ENCODE measurements around the gene ANAPC4. TPM values are rescaled to one million over a fixed set of nuclear protein-coding genes. Genes with fewer than 3 reads are reported as not detected.

ANAPC4 gene
- total and polyA plus RNA-seq, 2 donors (not counting 1 experiment from before 2014, with no cell fraction given): 15.9 to 27.1 TPM

GRCh38 chr4:25383647-25384046 is 6.6 kb downstream of the ANAPC4 start:
- peaks cover 4% of the 10 kb centered on the region for H3K36me3 ChIP-seq (ENCODE audit: control insufficient read depth, insufficient read depth, low read length)
- H3K4me2 ChIP-seq (ENCODE audit: extremely low read depth, insufficient read depth, low read length): no peak overlapping the region
- DNase-seq (ENCODE audit: low read depth in 2 of 2): no peak
- H3K4me3 ChIP-seq (replicated peaks in 1 of 4; ENCODE audit: control extremely low read depth in 1 of 4, insufficient read depth in 1 of 4, low read depth in 3 of 4, low read length in 4 of 4): no peak overlapping the region
- no peaks in the 10 kb centered on the region for H3K27me3 ChIP-seq (ENCODE audit: control insufficient read depth, insufficient read depth, low read length)
- TF ChIP-seq EZH2 (IDR thresholded peaks at IDR 0.05; ENCODE audit: low read length, missing control alignments): no peak
- TF ChIP-seq, protein P1, sequence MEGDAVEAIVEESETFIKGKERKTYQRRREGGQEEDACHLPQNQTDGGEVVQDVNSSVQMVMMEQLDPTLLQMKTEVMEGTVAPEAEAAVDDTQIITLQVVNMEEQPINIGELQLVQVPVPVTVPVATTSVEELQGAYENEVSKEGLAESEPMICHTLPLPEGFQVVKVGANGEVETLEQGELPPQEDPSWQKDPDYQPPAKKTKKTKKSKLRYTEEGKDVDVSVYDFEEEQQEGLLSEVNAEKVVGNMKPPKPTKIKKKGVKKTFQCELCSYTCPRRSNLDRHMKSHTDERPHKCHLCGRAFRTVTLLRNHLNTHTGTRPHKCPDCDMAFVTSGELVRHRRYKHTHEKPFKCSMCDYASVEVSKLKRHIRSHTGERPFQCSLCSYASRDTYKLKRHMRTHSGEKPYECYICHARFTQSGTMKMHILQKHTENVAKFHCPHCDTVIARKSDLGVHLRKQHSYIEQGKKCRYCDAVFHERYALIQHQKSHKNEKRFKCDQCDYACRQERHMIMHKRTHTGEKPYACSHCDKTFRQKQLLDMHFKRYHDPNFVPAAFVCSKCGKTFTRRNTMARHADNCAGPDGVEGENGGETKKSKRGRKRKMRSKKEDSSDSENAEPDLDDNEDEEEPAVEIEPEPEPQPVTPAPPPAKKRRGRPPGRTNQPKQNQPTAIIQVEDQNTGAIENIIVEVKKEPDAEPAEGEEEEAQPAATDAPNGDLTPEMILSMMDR (conservative IDR thresholded peaks at IDR 0.05 in 1 of 2, IDR thresholded peaks at IDR 0.05 in 1 of 2; ENCODE audit: low read depth in 1 of 2, low read length in 2 of 2): no peak
- H4K20me1 ChIP-seq (ENCODE audit: control insufficient read depth, extremely low read depth, insufficient read depth, low read length): no peaks in the 10 kb centered on the region
- H3K79me2 ChIP-seq (ENCODE audit: control insufficient read depth, insufficient read depth, low read length): peaks cover 11% of the 10 kb centered on the region
- H3K4me1 ChIP-seq (ENCODE audit: control insufficient read depth, extremely low read depth, insufficient read depth, low read length): no peaks in the 10 kb centered on the region
- no peak overlapping the region for H3K9ac ChIP-seq (ENCODE audit: insufficient read depth, low read length)
- H2AFZ ChIP-seq (ENCODE audit: low read length): no peak overlapping the region
- no peaks in the 10 kb centered on the region for H3K9me3 ChIP-seq (ENCODE audit: control insufficient read depth, insufficient read depth, low read depth, low read length)
- H3K27ac ChIP-seq (ENCODE audit: insufficient read depth, low read length): no peak overlapping the region

- Histone ChIP-seq H2AFZ (ENCODE audit: low read length) (no peak overlapping the region), H3K79me2 (ENCODE audit: control insufficient read depth, insufficient read depth, low read length) (no peaks in the 10 kb centered on the region), H3K36me3 (ENCODE audit: control insufficient read depth, insufficient read depth, low read length) (no peaks in the 10 kb centered on the region), H3K4me3 (replicated peaks in 1 of 4; ENCODE audit: control extremely low read depth in 1 of 4, insufficient read depth in 1 of 4, low read depth in 3 of 4, low read length in 4 of 4) (no peak overlapping the region), H3K4me2 (ENCODE audit: extremely low read depth, insufficient read depth, low read length) (no peak overlapping the region), H4K20me1 (ENCODE audit: control insufficient read depth, extremely low read depth, insufficient read depth, low read length) (no peaks in the 10 kb centered on the region), H3K9me3 (ENCODE audit: control insufficient read depth, insufficient read depth, low read depth, low read length) (no peaks in the 10 kb centered on the region), H3K4me1 (ENCODE audit: control insufficient read depth, extremely low read depth, insufficient read depth, low read length) (no peaks in the 10 kb centered on the region), H3K27ac (ENCODE audit: insufficient read depth, low read length) (no peak overlapping the region), H3K27me3 (ENCODE audit: control insufficient read depth, insufficient read depth, low read length) (no peaks in the 10 kb centered on the region), H3K9ac (ENCODE audit: insufficient read depth, low read length) (no peak overlapping the region)
- TF ChIP-seq, protein P1 (conservative IDR thresholded peaks at IDR 0.05 in 1 of 2, IDR thresholded peaks at IDR 0.05 in 1 of 2; ENCODE audit: low read depth in 1 of 2, low read length in 2 of 2): no peak
- no peak for TF ChIP-seq EZH2 (IDR thresholded peaks at IDR 0.05; ENCODE audit: low read length, missing control alignments)
- no peak for DNase-seq (ENCODE audit: low read depth in 2 of 2)
These were observed 9.9 kb downstream of the ANAPC4 start for GRCh38 chr4:25386926-25387325.

DNA sequence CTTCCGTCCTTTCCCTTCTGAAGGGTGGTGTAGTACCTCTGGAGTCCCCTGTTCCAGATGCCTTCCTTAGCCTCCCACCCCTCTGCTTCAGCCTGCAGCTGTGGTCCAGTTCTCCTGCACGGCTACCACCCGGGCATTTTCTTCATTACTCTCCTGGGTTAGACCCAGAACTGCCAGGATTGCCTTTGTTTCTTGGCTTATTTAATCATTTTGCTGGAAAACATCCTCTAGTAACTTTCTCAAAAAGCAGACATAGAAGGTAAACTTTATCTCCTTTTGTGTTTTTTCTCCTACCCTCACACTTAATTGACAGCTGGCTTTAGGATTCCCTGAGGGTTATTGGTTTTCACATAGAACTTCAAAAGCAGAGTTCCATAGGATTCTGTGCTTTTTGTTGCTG is 20.2 kb downstream of the ANAPC4 start:
- no peaks in the 10 kb centered on the region for H4K20me1 ChIP-seq (ENCODE audit: control insufficient read depth, extremely low read depth, insufficient read depth, low read length)

More for the DNA sequence above, 20.2 kb downstream of the ANAPC4 start:
- H3K79me2 ChIP-seq (ENCODE audit: control insufficient read depth, insufficient read depth, low read length): no peaks in the 10 kb centered on the region
- H3K9ac ChIP-seq (ENCODE audit: insufficient read depth, low read length): no peak overlapping the region
- H3K36me3 ChIP-seq (ENCODE audit: control insufficient read depth, insufficient read depth, low read length): peaks cover 4% of the 10 kb centered on the region
- H3K4me2 ChIP-seq (ENCODE audit: extremely low read depth, insufficient read depth, low read length): no peak overlapping the region
- H3K9me3 ChIP-seq (ENCODE audit: control insufficient read depth, insufficient read depth, low read depth, low read length): no peaks in the 10 kb centered on the region
- H3K4me3 ChIP-seq (replicated peaks in 1 of 4; ENCODE audit: control extremely low read depth in 1 of 4, insufficient read depth in 1 of 4, low read depth in 3 of 4, low read length in 4 of 4): no peak overlapping the region
- no peak for DNase-seq (ENCODE audit: low read depth in 2 of 2)
- no peak overlapping the region for H3K27ac ChIP-seq (ENCODE audit: insufficient read depth, low read length)
- no peaks in the 10 kb centered on the region for H3K27me3 ChIP-seq (ENCODE audit: control insufficient read depth, insufficient read depth, low read length)
- no peak overlapping the region for H2AFZ ChIP-seq (ENCODE audit: low read length)
- TF ChIP-seq, protein P1 (conservative IDR thresholded peaks at IDR 0.05 in 1 of 2, IDR thresholded peaks at IDR 0.05 in 1 of 2; ENCODE audit: low read depth in 1 of 2, low read length in 2 of 2): no peak
- TF ChIP-seq EZH2 (IDR thresholded peaks at IDR 0.05; ENCODE audit: low read length, missing control alignments): no peak
- no peaks in the 10 kb centered on the region for H3K4me1 ChIP-seq (ENCODE audit: control insufficient read depth, extremely low read depth, insufficient read depth, low read length)

All from fibroblast of lung (primary cell).